Caco-2 (cell line): ENCODE data around the gene NFIA. TPM values are rescaled to one million over a fixed set of nuclear protein-coding genes. Genes with fewer than 3 reads are reported as not detected.

Experiments used
- Bru-seq: library from RNA; stranded (reverse); fragments of 400-500 nt; gene quantifications from one replicate; lab custom pipeline; 2021; lab: Mats Ljungman, UMichigan
- BruChase-seq, 2 experiments: library from RNA; stranded (reverse); fragments of 400-500 nt; gene quantifications; one replicate each; lab custom pipeline; 2021; lab: Mats Ljungman, UMichigan
- BruUV-seq: library from RNA; stranded (reverse); fragments of 400-500 nt; replicated peaks from 2 replicates; lab custom pipeline; 2021; lab: Mats Ljungman, UMichigan
- CTCF ChIA-PET: fragments of 300-600 bp; sonication (Branson Sonifier 250); formaldehyde crosslinking; loops from one replicate; lab custom pipeline; 2022; ENCODE audit warnings: antibody characterized with exemption; lab: Charles Lee
- POLR2A ChIA-PET: fragments of 300-600 bp; sonication (Branson Sonifier 250); formaldehyde crosslinking; loops from one replicate; lab custom pipeline; 2022; ENCODE audit warnings: antibody characterized with exemption; lab: Charles Lee
- DNase-seq, 2 experiments: peaks; one replicate each; pipeline versions ENCODE4 v3.0.0 to v3.0.0-alpha.2; 2020 to 2022
- H3K27me3 ChIP-seq: replicated peaks from 2 replicates; pipeline ENCODE4 v1.6.0; 2011; ENCODE audit warnings: low read length; ENCODE audit not compliant: control insufficient read depth, insufficient read depth
- H3K36me3 ChIP-seq: 2 replicates; pipeline ENCODE4 v1.5.1; 2011; ENCODE audit warnings: low read length; ENCODE audit not compliant: control insufficient read depth, insufficient read depth
- H3K4me1 ChIP-seq: fragments of 250-450 bp; sonication (Bioruptor Pico); 2 replicates; pipeline ENCODE4 v1.5.1; 2020; ENCODE audit warnings: mild to moderate bottlenecking
- H3K4me3 ChIP-seq: 2 replicates; pipeline ENCODE4 v1.5.1; 2011; ENCODE audit warnings: low read depth, mild to moderate bottlenecking, control low read depth, low read length
- H3K9me3 ChIP-seq: fragments of 250-450 bp; sonication (Bioruptor Pico); 2 replicates; pipeline ENCODE4 v1.5.1; 2020; ENCODE audit warnings: mild to moderate bottlenecking, moderate library complexity
- H3K27ac Mint-ChIP-seq: one replicate; pipeline ENCODE4 v1.8.0; 2022; ENCODE audit warnings: mixed read lengths; ENCODE audit not compliant: unreplicated experiment
- H3K27me3 Mint-ChIP-seq: one replicate; pipeline ENCODE4 v1.8.0; 2022; ENCODE audit warnings: mixed read lengths; ENCODE audit not compliant: insufficient read depth, unreplicated experiment
- H3K36me3 Mint-ChIP-seq: one replicate; pipeline ENCODE4 v1.8.0; 2022; ENCODE audit warnings: mild to moderate bottlenecking, mixed read lengths; ENCODE audit not compliant: insufficient read depth, unreplicated experiment
- H3K4me1 Mint-ChIP-seq: one replicate; pipeline ENCODE4 v1.8.0; 2022; ENCODE audit warnings: low read depth, mixed read lengths; ENCODE audit not compliant: unreplicated experiment
- H3K4me3 Mint-ChIP-seq: one replicate; pipeline ENCODE4 v1.8.0; 2022; ENCODE audit warnings: mild to moderate bottlenecking, moderate library complexity, mixed read lengths; ENCODE audit not compliant: unreplicated experiment
- H3K9me3 Mint-ChIP-seq: one replicate; pipeline ENCODE4 v1.8.0; 2022; ENCODE audit warnings: mixed read lengths; ENCODE audit not compliant: unreplicated experiment
- CTCF ChIP-seq, 2 experiments: fragments of 200-600 bp in 1 of 2; IDR thresholded peaks; 1 replicate in 1 of 2; 2 replicates in 1 of 2; pipeline versions ENCODE4 v1.5.1 to v1.8.0; 2011 to 2022; ENCODE audit warnings: antibody characterized with exemption in 1 of 2, control low read depth in 1 of 2, inconsistent platforms in 1 of 2, low read depth in 1 of 2, low read length in 1 of 2, mild to moderate bottlenecking in 1 of 2, moderate library complexity in 1 of 2; ENCODE audit not compliant: insufficient read depth in 1 of 2, severe bottlenecking in 1 of 2, unreplicated experiment in 1 of 2
- intact Hi-C: fragments of 100-400 bp; cut with micrococcal nuclease; formaldehyde crosslinking; loops from one replicate; pipeline ENCODE4 v1.10.0; 2022; ENCODE audit not compliant: unreplicated experiment
- long read RNA-seq: library from polyadenylated mRNA; stranded (forward); transcript quantifications from one replicate; pipeline ENCODE4 v2.0.0, GENCODE V29; 2022
- total RNA-seq: library from RNA; stranded (reverse); gene quantifications from 2 replicates; pipeline ENCODE4 v1.2.3, GENCODE V29; 2022

Gene NFIA
- 1.4 and 2.3 TPM in 2 replicates for total RNA-seq
- Bru-seq, nascent RNA: percentile 40 among the genes with signal in this experiment
- percentile 37 among the genes with signal in this experiment for BruChase-seq, experiment 1, labeled RNA remaining after a 2-hour chase
- BruChase-seq, experiment 2, labeled RNA remaining after a 6-hour chase: percentile 28 among the genes with signal in this experiment
- long read RNA-seq, full-length matches to known transcripts: 1 of 3 reads
- long read RNA-seq, partial matches to known transcripts: 0 of 3 reads
- long read RNA-seq, other reads (novel, unspliced or antisense): 2 of 3 reads

- Mint-ChIP-seq H3K27ac (no peak within 1 kb of the TSS), H3K4me1 (no peaks in the 10 kb centered on the region), H3K4me3 (peak within 1 kb of the TSS; percentile 76), H3K9me3 (no peaks in the 10 kb centered on the region), H3K36me3 (peaks cover 6% of the 10 kb centered on the region), H3K27me3 (peaks cover 3% of the 10 kb centered on the region)
- Histone ChIP-seq H3K9me3 (no peaks in the 10 kb centered on the region), H3K4me3 (peak within 1 kb of the TSS; percentile 55), H3K36me3 (no peaks in the 10 kb centered on the region), H3K4me1 (no peaks in the 10 kb centered on the region), H3K27me3 (no peaks in the 10 kb centered on the region)
- CTCF ChIA-PET: interaction anchor here (0.7 kb wide), 2 partner anchors 224 to 801 kb away, joined by 3 to 6 read pairs; no protein-coding TSS in a partner anchor
- DNase-seq: peak; percentile 47
- intact Hi-C loops: no loop called here
- TF ChIP-seq CTCF (IDR thresholded peaks at IDR 0.05; ENCODE audit: insufficient read depth in 1 of 2, low read depth in 1 of 2, low read length in 1 of 2, severe bottlenecking in 1 of 2, unreplicated experiment in 1 of 2): no peak
- POLR2A ChIA-PET: no interaction called here
- BruUV-seq: no TSS peak
Observed at GRCh38 chr1:61082311-61083012, at the start of gene NFIA. NFIA (plus strand) TSS chr1:61082561.

- intact Hi-C loops: no loop called here
- H3K36me3 Mint-ChIP-seq: no peaks in the 10 kb centered on the region
- ChIA-PET POLR2A (no interaction called here), CTCF (no interaction called here)
- DNase-seq: no peak
- no peak overlapping the region for H3K4me3 ChIP-seq
- no peaks in the 10 kb centered on the region for H3K36me3 ChIP-seq
- no peaks in the 10 kb centered on the region for H3K4me1 ChIP-seq
- H3K4me1 Mint-ChIP-seq: no peaks in the 10 kb centered on the region
- H3K27me3 Mint-ChIP-seq: peaks cover 3% of the 10 kb centered on the region
- no peaks in the 10 kb centered on the region for H3K9me3 ChIP-seq
- no TSS peak for BruUV-seq
- no peak overlapping the region for H3K27ac Mint-ChIP-seq
- no peaks in the 10 kb centered on the region for H3K27me3 ChIP-seq
- TF ChIP-seq CTCF (IDR thresholded peaks at IDR 0.05; ENCODE audit: insufficient read depth in 1 of 2, low read depth in 1 of 2, low read length in 1 of 2, severe bottlenecking in 1 of 2, unreplicated experiment in 1 of 2): no peak
- no peak overlapping the region for H3K4me3 Mint-ChIP-seq
- no peaks in the 10 kb centered on the region for H3K9me3 Mint-ChIP-seq
Observed at GRCh38 chr1:61035880-61036279, 46.5 kb upstream of the NFIA start.

- Mint-ChIP-seq H3K27me3 (peaks cover 5% of the 10 kb centered on the region), H3K4me1 (no peaks in the 10 kb centered on the region), H3K9me3 (no peaks in the 10 kb centered on the region), H3K4me3 (no peak overlapping the region), H3K27ac (no peak overlapping the region), H3K36me3 (no peaks in the 10 kb centered on the region)
- intact Hi-C loops: loop anchor here (2.0 kb wide), 1 partner anchor 194 kb away; no protein-coding TSS in a partner anchor
- no peak for DNase-seq
- no peaks in the 10 kb centered on the region for H3K27me3 ChIP-seq
- CTCF ChIA-PET: interaction anchor here (1.3 kb wide), 1 partner anchor 63 kb away, joined by 4 read pairs; no protein-coding TSS in a partner anchor
- POLR2A ChIA-PET: no interaction called here
- no peaks in the 10 kb centered on the region for H3K4me1 ChIP-seq
- no peaks in the 10 kb centered on the region for H3K9me3 ChIP-seq
- no peaks in the 10 kb centered on the region for H3K36me3 ChIP-seq
- no peak overlapping the region for H3K4me3 ChIP-seq
- no peak for TF ChIP-seq CTCF (IDR thresholded peaks at IDR 0.05; ENCODE audit: insufficient read depth in 1 of 2, low read depth in 1 of 2, low read length in 1 of 2, severe bottlenecking in 1 of 2, unreplicated experiment in 1 of 2)
- no TSS peak for BruUV-seq
Observed at GRCh38 chr1:61042466-61043009, 39.8 kb upstream of the NFIA start.
